GM12865 (cell line): ENCODE measurements around the gene FCHSD2.
"Not testable (repeated sequence)": the region's sequence is repeated elsewhere in the genome, so short reads cannot be mapped to it uniquely, and the experiment has no call there.

ENCODE experiments used
- DNase-seq: peaks from one replicate; pipeline ENCODE4 v3.0.0; 2010; ENCODE audit warnings: low read depth
- H3K4me3 ChIP-seq: 2 replicates; pipeline ENCODE4 v1.5.1; 2011; ENCODE audit warnings: mild to moderate bottlenecking, low read depth, low read length, control low read depth
- CTCF ChIP-seq: IDR thresholded peaks from 2 replicates; pipeline ENCODE4 v1.5.1; 2011; ENCODE audit warnings: low read length, control low read depth, low read depth, inconsistent platforms; ENCODE audit not compliant: insufficient read depth; ENCODE audit errors: missing control alignments

FCHSD2 gene

GRCh38 chr11:72814286-72815109 lies 327.6 kb downstream of the FCHSD2 start, which contains the start of gene ATG16L2:
TSS of gene ATG16L2 (plus strand) at chr11:72814411. CDS start at chr11:72814446, 35 bp downstream.
- DNase-seq: peak; percentile 92
- TF ChIP-seq CTCF: peak; percentile 13

GRCh38 chr11:72813740-72814285 lies 328.3 kb downstream of the FCHSD2 start:
- peak overlapping the region; percentile 83 for H3K4me3 ChIP-seq
- TF ChIP-seq CTCF: no peak
- DNase-seq: peak; percentile 88

More at GRCh38 chr11:72814286-72815109, 327.6 kb downstream of the FCHSD2 start, which contains the start of gene ATG16L2:
- peak within 1 kb of the TSS; percentile 83 for H3K4me3 ChIP-seq

- H3K4me3 ChIP-seq: peak overlapping the region; percentile 83
- DNase-seq: peak; percentile 86
- TF ChIP-seq CTCF: peak; percentile 88
Observed at GRCh38 chr11:72812967-72813739, 329.0 kb downstream of the FCHSD2 start.

- peak; percentile 41 for DNase-seq
- TF ChIP-seq CTCF: no peak
- peak overlapping the region; percentile 83 for H3K4me3 ChIP-seq
Observed at GRCh38 chr11:72812604-72812966, 329.5 kb downstream of the FCHSD2 start.

GRCh38 chr11:72811686-72812085 lies 330.4 kb downstream of the FCHSD2 start:
- not testable (repeated sequence) for DNase-seq, H3K4me3 ChIP-seq

GRCh38 chr11:72808331-72808798 lies 333.8 kb downstream of the FCHSD2 start:
- no peak overlapping the region for H3K4me3 ChIP-seq
- DNase-seq: no peak
- no peak for TF ChIP-seq CTCF

- no peak for TF ChIP-seq CTCF
- no peak for DNase-seq
- no peak overlapping the region for H3K4me3 ChIP-seq
Observed at GRCh38 chr11:72807792-72808191, 334.3 kb downstream of the FCHSD2 start.
